ENCODE data around the gene BCL2. TPM values are rescaled to one million over a fixed set of nuclear protein-coding genes. Genes with fewer than 3 reads are reported as not detected.
A peak's percentile ranks its signal among the peaks of the same experiment; 100 is the strongest.

The BCL2 gene
- total and polyA plus RNA-seq, 4 experiments from 2014 or later: 28.5 to 50.4 (median 41.8) TPM

- ChIA-PET CTCF (ENCODE audit: partially characterized antibody) (interaction anchor here (0.9 to 2.4 kb wide), 3 partner anchors 155 to 181 kb away, joined by 3 to 11 read pairs (median 5); no protein-coding TSS in a partner anchor), POLR2A (ENCODE audit: partially characterized antibody) (interaction anchor here (0.6 to 6.9 kb wide), 7 partner anchors 12 to 157 kb away, joined by 3 to 94 read pairs (median 4); no protein-coding TSS in a partner anchor)
- H3K27me3 Mint-ChIP-seq: no peaks in the 10 kb centered on the region
- H3K27ac ChIP-seq (ENCODE audit: low read depth, low read length): peak overlapping the region; percentile 27
- peak overlapping the region in 1 of 2 donors; percentile 87 for H3K4me3 ChIP-seq (ENCODE audit: low read length in 2 of 2)
- DNase-seq: no peak
- H3K27ac Mint-ChIP-seq: peak overlapping the region; percentile 30 to 94 (median 77)
- H3K9me3 ChIP-seq (ENCODE audit: control insufficient read depth in 1 of 2, low read length in 2 of 2): no peaks in the 10 kb centered on the region
- peak overlapping the region; percentile 62 to 100 (median 92) for H3K4me3 Mint-ChIP-seq
- intact Hi-C loops (cut with micrococcal nuclease): loop anchor here (1.0 kb wide), 1 partner anchor 10 kb away; no protein-coding TSS in a partner anchor
- H3K36me3 Mint-ChIP-seq: peaks cover 14 to 24% of the 10 kb centered on the region in 2 donors
- no peaks in the 10 kb centered on the region for H3K36me3 ChIP-seq (ENCODE audit: insufficient read depth, low read length)
- no peaks in the 10 kb centered on the region for H3K27me3 ChIP-seq (ENCODE audit: insufficient read depth, low read length)
- H3K4me1 Mint-ChIP-seq: peaks cover 52 to 94% (median 75%) of the 10 kb centered on the region in 4 donors
- H3K4me1 ChIP-seq (ENCODE audit: insufficient read depth, low read length): peaks cover 82% of the 10 kb centered on the region
- no peaks in the 10 kb centered on the region for H3K9me3 Mint-ChIP-seq
These were observed 6.7 kb downstream of the BCL2 start for GRCh38 chr18:63312737-63313395.

DNA sequence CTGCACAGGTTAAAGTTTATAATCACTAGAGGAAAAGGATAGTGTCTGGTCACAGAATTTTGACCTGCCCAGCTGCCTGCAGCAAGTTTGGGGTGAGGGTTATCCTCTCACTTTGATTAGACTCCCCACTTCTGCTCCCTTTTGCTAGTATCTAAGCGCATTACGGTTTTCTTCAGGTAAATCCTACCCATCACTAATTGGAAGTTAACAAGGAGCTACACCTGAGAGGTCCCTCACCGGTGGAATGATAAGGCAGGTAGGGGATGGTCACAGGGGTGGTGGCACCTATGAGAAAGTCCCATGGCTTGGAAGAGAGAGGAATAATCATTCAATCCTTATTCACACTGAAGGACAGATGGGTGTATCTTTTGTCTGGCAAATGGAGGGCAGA is 7.6 kb downstream of the BCL2 start:
- peaks cover 6 to 20% of the 10 kb centered on the region in 2 donors for H3K36me3 Mint-ChIP-seq
- no peaks in the 10 kb centered on the region for H3K27me3 ChIP-seq (ENCODE audit: insufficient read depth, low read length)
- intact Hi-C loops (cut with micrococcal nuclease): loop anchor here (1.0 kb wide), 1 partner anchor 9 kb away; no protein-coding TSS in a partner anchor
- ChIA-PET POLR2A (ENCODE audit: partially characterized antibody) (interaction anchor here (0.6 to 6.9 kb wide), 13 partner anchors 12 to 161 kb away, joined by 3 to 94 read pairs (median 3); no protein-coding TSS in a partner anchor), CTCF (ENCODE audit: partially characterized antibody) (interaction anchor here (1.1 to 2.4 kb wide), 7 partner anchors 10 to 181 kb away, joined by 3 to 11 read pairs (median 5); no protein-coding TSS in a partner anchor)
- peaks cover 90% of the 10 kb centered on the region for H3K4me1 ChIP-seq (ENCODE audit: insufficient read depth, low read length)
- H3K27me3 Mint-ChIP-seq: no peaks in the 10 kb centered on the region
- no peaks in the 10 kb centered on the region for H3K36me3 ChIP-seq (ENCODE audit: insufficient read depth, low read length)
- H3K27ac ChIP-seq (ENCODE audit: low read depth, low read length): peak overlapping the region; percentile 14
- no peak overlapping the region for H3K4me3 ChIP-seq (ENCODE audit: low read length in 2 of 2)
- H3K27ac Mint-ChIP-seq: peak overlapping the region; percentile 43 to 94 (median 79)
- H3K9me3 ChIP-seq (ENCODE audit: control insufficient read depth in 1 of 2, low read length in 2 of 2): no peaks in the 10 kb centered on the region
- peak overlapping the region in 7 of 8 donors; percentile 34 to 100 (median 91) for H3K4me3 Mint-ChIP-seq
- no peaks in the 10 kb centered on the region for H3K9me3 Mint-ChIP-seq
- H3K4me1 Mint-ChIP-seq: peaks cover 57 to 94% (median 79%) of the 10 kb centered on the region in 4 donors
- DNase-seq: no peak

GRCh38 chr18:63311118-63312018 is 8.2 kb downstream of the BCL2 start:
- Histone ChIP-seq H3K9me3 (ENCODE audit: control insufficient read depth in 1 of 2, low read length in 2 of 2) (no peaks in the 10 kb centered on the region), H3K27me3 (ENCODE audit: insufficient read depth, low read length) (no peaks in the 10 kb centered on the region), H3K27ac (ENCODE audit: low read depth, low read length) (peak overlapping the region; percentile 14), H3K4me3 (ENCODE audit: low read length in 2 of 2) (no peak overlapping the region), H3K4me1 (ENCODE audit: insufficient read depth, low read length) (peaks cover 96% of the 10 kb centered on the region), H3K36me3 (ENCODE audit: insufficient read depth, low read length) (no peaks in the 10 kb centered on the region)
- ChIA-PET CTCF (ENCODE audit: partially characterized antibody) (interaction anchor here (0.5 to 2.4 kb wide), 11 partner anchors 9 to 190 kb away, joined by 3 to 11 read pairs (median 5); no protein-coding TSS in a partner anchor), POLR2A (ENCODE audit: partially characterized antibody) (interaction anchor here (0.6 to 6.9 kb wide), 12 partner anchors 9 to 160 kb away, joined by 3 to 94 read pairs (median 4); partner anchors contain the start of gene BCL2)
- Mint-ChIP-seq H3K9me3 (no peaks in the 10 kb centered on the region), H3K27me3 (no peaks in the 10 kb centered on the region), H3K4me3 (peak overlapping the region in 7 of 8 donors; percentile 26 to 92 (median 69)), H3K27ac (peak overlapping the region; percentile 51 to 94 (median 80)), H3K36me3 (peaks cover 3 to 24% of the 10 kb centered on the region in 2 donors), H3K4me1 (peaks cover 61 to 96% (median 82%) of the 10 kb centered on the region in 4 donors)
- intact Hi-C loops (cut with micrococcal nuclease): loop anchor here (1.0 kb wide), 1 partner anchor 8 kb away; no protein-coding TSS in a partner anchor
- no peak for DNase-seq

DNA sequence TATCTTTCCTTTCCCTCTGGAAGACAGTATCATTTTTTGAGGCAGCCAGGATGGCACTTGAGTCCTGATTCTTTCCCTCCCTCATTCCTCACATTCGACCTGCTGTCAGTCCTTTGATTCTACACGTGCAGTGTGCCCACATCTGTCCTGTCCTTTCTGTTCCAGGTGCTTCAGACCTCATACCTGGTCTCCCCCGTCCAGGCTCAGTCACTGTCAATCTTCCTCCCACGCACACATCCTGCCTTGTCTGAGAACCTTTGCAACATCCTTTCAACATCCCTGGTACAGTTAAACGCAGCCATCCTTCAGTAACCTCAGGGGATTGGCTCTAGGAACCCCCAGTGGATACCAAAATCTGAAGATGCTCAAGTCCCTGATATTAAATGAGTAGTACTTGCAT is 10.1 kb downstream of the BCL2 start:
- Mint-ChIP-seq H3K4me3 (peak overlapping the region; percentile 27 to 82 (median 60)), H3K4me1 (peaks cover 62 to 94% (median 78%) of the 10 kb centered on the region in 4 donors), H3K27me3 (no peaks in the 10 kb centered on the region), H3K9me3 (no peaks in the 10 kb centered on the region), H3K36me3 (peaks cover 3 to 34% of the 10 kb centered on the region in 2 donors), H3K27ac (peak overlapping the region; percentile 71 to 94 (median 88))
- Histone ChIP-seq H3K4me3 (ENCODE audit: low read length in 2 of 2) (no peak overlapping the region), H3K9me3 (ENCODE audit: control insufficient read depth in 1 of 2, low read length in 2 of 2) (no peaks in the 10 kb centered on the region), H3K27ac (ENCODE audit: low read depth, low read length) (peak overlapping the region; percentile 24), H3K27me3 (ENCODE audit: insufficient read depth, low read length) (no peaks in the 10 kb centered on the region), H3K36me3 (ENCODE audit: insufficient read depth, low read length) (no peaks in the 10 kb centered on the region), H3K4me1 (ENCODE audit: insufficient read depth, low read length) (peaks cover 94% of the 10 kb centered on the region)
- ChIA-PET POLR2A (ENCODE audit: partially characterized antibody) (interaction anchor here (1.0 to 11.8 kb wide), 6 partner anchors 9 to 152 kb away, joined by 3 to 137 read pairs (median 9); partner anchors contain the start of gene BCL2), CTCF (ENCODE audit: partially characterized antibody) (no interaction called here)
- DNase-seq: peak in 4 of 5 donors; percentile 26 to 69 (median 40)
- intact Hi-C loops (cut with micrococcal nuclease): loop anchor here (1.0 kb wide), 2 partner anchors 8 to 9 kb away; no protein-coding TSS in a partner anchor

GRCh38 chr18:63307551-63308200 is 11.9 kb downstream of the BCL2 start:
- Histone ChIP-seq H3K4me1 (ENCODE audit: insufficient read depth, low read length) (peaks cover 94% of the 10 kb centered on the region), H3K27ac (ENCODE audit: low read depth, low read length) (no peak overlapping the region), H3K4me3 (ENCODE audit: low read length in 2 of 2) (no peak overlapping the region), H3K27me3 (ENCODE audit: insufficient read depth, low read length) (no peaks in the 10 kb centered on the region), H3K9me3 (ENCODE audit: control insufficient read depth in 1 of 2, low read length in 2 of 2) (no peaks in the 10 kb centered on the region), H3K36me3 (ENCODE audit: insufficient read depth, low read length) (no peaks in the 10 kb centered on the region)
- H3K4me3 Mint-ChIP-seq: peak overlapping the region in 4 of 8 donors; percentile 1 to 67 (median 29)
- peaks cover 3 to 38% of the 10 kb centered on the region in 2 donors for H3K36me3 Mint-ChIP-seq
- no peaks in the 10 kb centered on the region for H3K9me3 Mint-ChIP-seq
- H3K27me3 Mint-ChIP-seq: no peaks in the 10 kb centered on the region
- H3K4me1 Mint-ChIP-seq: peaks cover 60 to 93% (median 77%) of the 10 kb centered on the region in 4 donors
- ChIA-PET POLR2A (ENCODE audit: partially characterized antibody) (interaction anchor here (0.8 to 11.8 kb wide), 8 partner anchors 9 to 153 kb away, joined by 4 to 137 read pairs (median 8); partner anchors contain the start of gene BCL2), CTCF (ENCODE audit: partially characterized antibody) (interaction anchor here (0.7 to 4.6 kb wide), 7 partner anchors 9 to 175 kb away, joined by 3 to 42 read pairs (median 5); partner anchors contain the start of gene BCL2)
- peak overlapping the region; percentile 18 to 88 (median 71) for H3K27ac Mint-ChIP-seq
- intact Hi-C loops (cut with micrococcal nuclease): no loop called here
- no peak for DNase-seq

Data from CD4-positive, alpha-beta memory T cell (primary cell).